ENCODE results near the gene MAP2K3.
"Not testable (repeated sequence)": the region's sequence is repeated elsewhere in the genome, so short reads cannot be mapped to it uniquely, and the experiment has no call there.

GRCh38 chr17:21305431-21306180 is 21.1 kb downstream of the MAP2K3 start:
- not testable (repeated sequence) for TF ChIP-seq CTCF (IDR thresholded peaks at IDR 0.05; ENCODE audit: extremely low read depth in 1 of 2, insufficient read depth in 1 of 2, low read depth in 1 of 2, low read length in 2 of 2); JUN (IDR thresholded peaks at IDR 0.05; ENCODE audit: borderline replicate concordance, insufficient read depth, insufficient read length, low read depth); EZH2 (IDR thresholded peaks at IDR 0.05; ENCODE audit: borderline replicate concordance, low read depth, low read length, severe bottlenecking)

Measured in endothelial cell of umbilical vein (primary cell).